Activated naive CD8-positive, alpha-beta T cell treated with anti-CD3 and anti-CD28 coated beads, Interleukin-2, amount 50 U/mL, for 16 hours (primary cell): Measurements from ENCODE around the gene ZNF195.
A peak's percentile ranks its signal among the peaks of the same experiment; 100 is the strongest.
"Not testable (repeated sequence)": the region's sequence is repeated elsewhere in the genome, so short reads cannot be mapped to it uniquely, and the experiment has no call there.

Experiments
- DNase-seq: peaks from one replicate; pipeline ENCODE4 v3.0.0-alpha.2; 2020; ENCODE audit warnings: low read depth, low spot score

The ZNF195 gene

GRCh38 chr11:3378426-3379423, at the start of gene ZNF195:
TSS of gene ZNF195 (minus strand) at chr11:3379146. CDS start at chr11:3379040, 106 bp downstream.
- DNase-seq: peak; percentile 99

- DNase-seq: not testable (repeated sequence)
Measured at GRCh38 chr11:3428076-3428475, 49.1 kb upstream of the ZNF195 start.

DNA sequence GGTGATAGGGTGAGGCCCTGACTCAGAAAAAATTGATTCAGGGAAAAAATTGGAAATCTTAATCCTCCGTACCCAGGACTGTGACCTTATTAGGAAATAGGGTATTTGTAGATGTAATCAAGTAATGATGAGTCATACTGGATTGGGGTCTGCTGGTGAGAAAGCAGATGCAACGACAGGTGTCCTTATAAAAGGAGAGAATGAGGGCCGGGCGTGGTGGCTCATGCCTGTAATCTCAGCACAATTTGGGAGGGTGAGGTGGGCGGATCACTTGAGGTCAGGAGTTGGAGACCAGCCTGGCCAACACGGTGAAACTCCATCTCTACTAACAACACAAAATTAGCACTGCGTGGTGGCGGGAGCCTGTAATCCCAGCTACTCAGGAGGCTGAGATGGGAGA, 47.6 kb upstream of the ZNF195 start:
- DNase-seq: not testable (repeated sequence)

DNA sequence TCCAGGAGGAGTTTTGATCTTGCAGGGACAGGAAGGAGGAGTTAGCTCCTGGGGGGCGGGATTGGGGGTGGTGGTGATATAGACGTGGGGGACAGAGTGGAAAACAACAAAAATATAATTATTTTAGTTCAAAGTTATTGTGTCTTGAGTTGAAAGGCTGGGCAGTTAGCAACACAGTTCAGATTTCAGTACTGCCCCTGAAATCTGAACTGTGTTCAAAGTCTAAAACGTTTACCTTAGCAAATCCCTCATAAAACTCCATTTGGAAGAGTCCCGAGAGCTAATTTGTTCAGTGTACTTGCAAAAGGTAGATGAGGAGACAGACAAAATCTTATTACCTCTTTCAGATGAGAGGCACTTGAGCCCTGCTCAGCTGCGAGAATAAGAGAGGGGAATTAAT, 45.0 kb upstream of the ZNF195 start:
- DNase-seq: not testable (repeated sequence)

DNA sequence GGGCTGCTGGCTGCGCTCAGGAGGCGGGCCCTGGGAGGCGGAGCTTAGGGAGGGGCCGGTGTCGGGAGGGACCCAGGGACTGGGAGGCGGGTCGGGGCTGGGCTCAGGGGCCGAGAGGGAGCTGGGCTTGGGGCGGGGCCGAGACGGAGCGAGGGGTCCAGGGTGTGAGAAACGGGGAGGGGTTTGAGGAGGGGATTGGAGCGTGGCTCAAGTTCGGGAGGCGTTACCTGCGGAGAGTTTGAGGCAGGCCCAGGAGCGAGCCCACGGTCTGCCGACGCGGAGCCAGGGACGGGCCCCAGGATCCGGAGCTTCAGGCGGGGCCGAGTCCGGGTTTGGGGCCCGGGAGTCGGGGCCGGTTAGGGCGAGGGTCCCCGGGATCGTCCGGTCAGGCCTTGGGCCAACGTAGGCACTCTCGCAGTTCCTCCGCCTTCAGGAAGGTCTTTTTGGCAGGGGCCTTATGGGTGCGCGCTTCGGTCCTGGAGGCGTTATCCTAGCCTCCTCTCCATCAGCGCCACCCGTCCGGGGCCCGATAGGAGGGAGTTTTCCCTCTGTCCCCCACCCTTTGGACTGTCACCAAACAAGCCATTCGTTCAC, 44.3 kb upstream of the ZNF195 start:
- not testable (repeated sequence) for DNase-seq

DNA sequence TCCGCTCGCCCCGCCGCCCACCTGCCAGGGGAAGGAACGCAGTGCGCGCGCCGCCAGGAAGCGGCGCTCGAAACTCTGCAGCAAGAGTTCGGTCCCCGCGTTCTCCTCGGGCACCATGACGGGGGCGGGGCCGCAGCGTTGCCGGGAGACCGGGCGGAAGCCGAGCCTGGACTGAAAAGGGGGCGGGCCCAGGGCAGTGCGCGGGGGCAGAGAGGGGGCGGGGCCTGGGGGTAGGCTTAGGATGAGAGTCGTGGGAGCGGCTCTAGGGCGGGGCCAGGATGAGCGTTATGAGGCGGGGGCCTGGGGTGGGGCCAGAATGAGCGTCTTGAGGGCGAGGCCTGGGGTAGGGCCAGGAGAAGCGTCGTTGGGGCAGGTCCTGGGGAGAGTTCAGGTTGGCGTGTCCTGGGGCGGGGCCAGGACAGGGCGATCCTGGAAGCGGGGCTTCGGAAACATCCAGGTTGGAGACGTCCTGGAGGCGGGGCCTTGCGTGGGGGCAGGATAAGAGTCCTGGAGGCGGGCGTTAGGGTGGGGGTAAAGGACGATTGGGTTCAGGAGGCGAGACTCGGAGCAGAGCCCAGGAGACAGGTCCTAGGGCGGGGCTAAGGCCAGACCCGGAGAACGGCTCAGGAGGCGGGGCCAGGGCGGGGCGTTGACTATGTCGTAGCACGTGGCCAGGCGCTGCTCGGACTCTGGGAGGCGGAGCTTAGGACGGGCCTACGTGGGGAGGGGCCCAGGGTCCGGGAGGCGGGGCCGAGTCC, 43.6 kb upstream of the ZNF195 start:
- peak; percentile 97 for DNase-seq

DNA sequence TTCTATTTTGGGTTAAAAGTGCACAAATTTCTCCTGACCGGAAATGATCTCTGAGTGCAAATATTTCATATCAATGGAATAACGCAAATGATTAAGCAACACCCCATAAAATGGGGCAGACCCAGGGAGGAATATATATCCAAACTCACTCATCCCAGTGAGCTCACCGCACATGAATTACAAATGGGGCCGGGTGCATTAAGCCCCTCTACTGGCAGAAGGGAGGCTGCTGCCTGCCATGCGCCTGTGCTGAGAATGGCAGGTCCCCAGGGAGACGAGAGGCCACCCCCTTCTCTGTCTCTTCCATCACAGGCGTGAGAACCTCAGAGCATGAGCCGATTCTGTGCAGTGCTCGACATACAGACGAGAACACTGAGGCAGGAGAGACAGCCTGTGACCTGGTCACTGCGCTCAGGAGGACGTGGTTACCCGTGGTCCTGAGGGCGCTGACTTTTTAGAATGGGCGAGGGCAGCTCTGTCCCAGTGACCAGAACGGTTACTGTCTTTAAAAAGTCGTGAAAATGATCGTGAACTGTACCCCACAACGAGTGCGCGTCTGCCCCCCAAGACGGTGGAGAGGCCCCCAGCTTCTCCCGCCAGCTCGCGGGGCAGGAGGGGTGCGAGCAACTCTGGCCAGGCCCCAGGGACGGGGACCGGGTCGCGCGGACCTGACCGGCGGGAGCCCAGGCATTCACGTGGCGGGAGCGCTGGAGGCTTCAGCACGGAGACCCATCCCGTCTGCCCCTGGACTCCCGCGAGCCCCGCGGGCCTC, 42.8 kb upstream of the ZNF195 start:
- not testable (repeated sequence) for DNase-seq

GRCh38 chr11:3420281-3421042, 41.5 kb upstream of the ZNF195 start:
- not testable (repeated sequence) for DNase-seq

- DNase-seq: not testable (repeated sequence)
Measured at GRCh38 chr11:3419496-3419895, 40.5 kb upstream of the ZNF195 start.

- DNase-seq: peak; percentile 14
Measured at GRCh38 chr11:3417047-3417446, 38.1 kb upstream of the ZNF195 start.

- not testable (repeated sequence) for DNase-seq
Measured at GRCh38 chr11:3415301-3415700, 36.4 kb upstream of the ZNF195 start.

DNA sequence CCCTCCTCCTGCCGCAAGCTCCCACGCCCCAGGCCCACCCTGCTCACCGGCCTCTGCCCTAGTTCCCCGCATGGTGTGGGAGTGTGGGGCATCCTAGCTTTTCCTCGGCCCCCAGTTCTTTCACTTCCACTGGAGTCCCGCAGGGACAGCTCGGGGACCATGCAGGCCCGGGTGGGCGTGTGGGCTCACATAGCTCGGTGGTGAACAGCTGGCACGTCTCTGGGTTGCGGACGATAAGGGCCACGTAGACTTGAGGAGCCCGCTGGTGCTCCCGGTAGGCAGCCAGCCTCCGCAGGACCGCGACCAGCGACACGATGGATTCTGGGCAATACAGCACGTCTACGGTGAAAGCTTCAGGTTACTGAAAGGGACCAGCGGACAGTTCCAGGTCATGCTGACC, 34.7 kb upstream of the ZNF195 start:
- not testable (repeated sequence) for DNase-seq

GRCh38 chr11:3412837-3413236, 33.9 kb upstream of the ZNF195 start:
- DNase-seq: no peak

DNA sequence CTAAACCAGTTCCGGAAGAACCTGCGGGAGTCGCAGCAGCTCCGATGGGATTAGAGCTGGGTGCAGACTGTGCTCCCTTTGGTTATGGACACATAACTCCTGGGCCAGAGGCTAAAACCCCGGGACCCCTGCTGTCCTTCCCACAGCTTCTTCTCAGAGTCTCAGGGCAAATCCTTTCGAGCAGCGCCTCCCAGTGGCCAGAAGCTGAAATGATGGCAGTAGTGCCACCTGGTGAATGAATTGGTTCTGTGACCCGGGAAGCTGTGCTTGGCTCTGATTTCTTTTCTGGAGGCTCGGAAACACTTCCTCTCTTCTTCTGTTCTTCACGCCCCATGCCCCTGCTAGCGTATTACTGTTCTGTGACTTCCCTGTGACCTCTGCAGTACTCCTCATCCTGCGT, 29.8 kb upstream of the ZNF195 start:
- peak; percentile 51 for DNase-seq

- not testable (repeated sequence) for DNase-seq
Measured at GRCh38 chr11:3408058-3408605, 29.2 kb upstream of the ZNF195 start.

- DNase-seq: not testable (repeated sequence)
Measured at GRCh38 chr11:3406937-3407336, 28.0 kb upstream of the ZNF195 start.

DNA sequence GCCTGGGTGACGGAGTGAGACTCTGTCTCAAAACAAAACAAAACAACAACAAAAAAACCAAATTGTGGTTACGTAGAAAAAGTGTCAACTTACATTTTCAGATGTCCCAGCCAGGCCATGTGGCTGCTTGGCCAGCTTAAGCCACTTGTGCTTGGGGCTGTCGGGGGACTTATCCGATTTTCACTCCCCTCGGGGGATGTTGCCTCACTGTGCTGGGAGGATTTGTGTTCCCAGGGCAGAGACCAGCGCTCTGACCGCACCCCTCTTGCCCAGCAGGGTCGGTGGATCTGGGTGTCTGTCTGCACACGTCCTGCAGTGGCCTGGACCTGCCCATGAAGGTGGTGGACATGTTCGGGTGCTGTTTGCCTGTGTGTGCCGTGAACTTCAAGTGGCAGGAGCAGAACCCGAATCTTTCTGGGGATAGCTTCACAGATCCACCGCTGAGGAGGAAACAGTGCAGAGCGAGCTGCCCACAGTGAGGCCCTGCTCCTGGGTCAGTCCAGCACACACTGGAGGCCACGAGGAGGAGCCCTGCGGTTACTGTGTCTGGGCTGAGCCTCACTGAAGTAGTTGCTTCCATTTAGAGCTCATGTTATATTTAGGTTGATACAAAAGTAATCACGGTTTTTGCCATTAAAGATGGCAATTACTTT, 27.4 kb upstream of the ZNF195 start:
- DNase-seq: not testable (repeated sequence)

- DNase-seq: not testable (repeated sequence)
Measured at GRCh38 chr11:3404076-3404925, 25.4 kb upstream of the ZNF195 start.

- not testable (repeated sequence) for DNase-seq
Measured at GRCh38 chr11:3402861-3403250, 23.9 kb upstream of the ZNF195 start.
